ENCODE measurements around the gene EGFR.

Gene EGFR

DNA sequence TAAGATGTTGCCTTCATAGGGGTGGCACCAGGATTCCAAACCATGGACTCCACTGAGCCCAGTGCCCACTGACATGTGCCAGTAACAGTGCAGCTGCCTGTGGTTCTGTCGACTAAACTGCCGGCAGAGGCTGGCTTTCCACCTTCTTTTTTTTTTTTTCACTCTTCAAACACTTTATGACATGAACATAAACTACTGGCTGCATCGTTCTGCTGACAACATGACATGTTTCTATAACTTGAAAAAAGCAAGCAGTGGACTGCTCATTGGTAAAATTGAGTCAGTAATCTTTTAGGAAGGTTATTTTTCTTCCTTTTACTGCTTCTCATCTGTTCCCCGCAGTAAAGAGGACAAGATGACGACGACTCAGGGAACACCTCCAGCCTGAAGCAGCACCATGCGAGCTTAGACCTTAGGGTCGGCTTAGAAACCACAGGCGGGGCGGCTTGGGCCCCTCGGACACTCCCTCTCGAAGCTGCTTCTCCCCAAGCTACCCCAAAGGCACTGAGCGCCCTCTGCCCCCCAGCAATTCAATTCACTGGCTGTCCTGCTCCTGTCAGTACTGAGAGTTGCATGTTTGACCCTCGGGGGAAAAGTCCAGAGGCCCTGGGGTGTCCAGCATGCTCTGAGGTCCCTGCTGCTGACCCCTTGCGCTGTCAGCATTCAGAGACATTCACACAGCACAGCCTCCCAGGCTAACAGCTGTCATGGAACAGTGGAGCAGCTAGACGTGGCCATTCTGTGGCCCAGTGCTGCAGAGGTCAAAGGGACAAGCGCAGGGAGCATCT is 112.5 kb downstream of the EGFR start:
- H3K4me3 ChIP-seq (ENCODE audit: low read length), result no peak overlapping the region

DNA sequence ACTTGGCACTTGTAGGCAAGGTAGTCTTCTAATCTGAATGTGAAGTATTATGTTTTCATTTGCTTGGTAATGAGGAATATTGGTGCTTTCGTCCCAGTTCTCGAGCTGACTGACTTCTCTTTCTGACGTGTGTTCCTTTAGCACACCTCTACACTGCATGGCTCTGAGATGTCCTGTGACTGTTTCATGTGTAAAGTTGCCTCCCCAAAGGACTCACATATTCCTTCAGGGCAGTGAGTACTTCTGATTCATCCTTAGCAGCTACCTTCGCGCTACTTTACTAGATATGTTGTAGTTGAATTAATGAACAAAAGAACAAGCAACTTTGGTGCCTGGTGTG is 113.7 kb downstream of the EGFR start:
- Histone ChIP-seq H3K27me3 (ENCODE audit: control insufficient read depth, insufficient read depth, low read length) (no peaks in the 10 kb centered on the region), H3K9ac (ENCODE audit: low read length) (no peak overlapping the region), H3K9me3 (ENCODE audit: control insufficient read depth, low read length) (no peaks in the 10 kb centered on the region), H3K36me3 (ENCODE audit: control insufficient read depth, insufficient read depth, low read length) (no peaks in the 10 kb centered on the region), H3K4me1 (ENCODE audit: control insufficient read depth, insufficient read depth, low read length) (peaks cover 33% of the 10 kb centered on the region), H3K4me3 (ENCODE audit: low read length) (no peak overlapping the region)

More for the DNA sequence above, 112.5 kb downstream of the EGFR start:
- peaks cover 42% of the 10 kb centered on the region for H3K4me1 ChIP-seq (ENCODE audit: control insufficient read depth, insufficient read depth, low read length)
- peak overlapping the region; percentile 11 for H3K9ac ChIP-seq (ENCODE audit: low read length)
- no peaks in the 10 kb centered on the region for H3K9me3 ChIP-seq (ENCODE audit: control insufficient read depth, low read length)
- no peaks in the 10 kb centered on the region for H3K36me3 ChIP-seq (ENCODE audit: control insufficient read depth, insufficient read depth, low read length)
- H3K27me3 ChIP-seq (ENCODE audit: control insufficient read depth, insufficient read depth, low read length), result no peaks in the 10 kb centered on the region

DNA sequence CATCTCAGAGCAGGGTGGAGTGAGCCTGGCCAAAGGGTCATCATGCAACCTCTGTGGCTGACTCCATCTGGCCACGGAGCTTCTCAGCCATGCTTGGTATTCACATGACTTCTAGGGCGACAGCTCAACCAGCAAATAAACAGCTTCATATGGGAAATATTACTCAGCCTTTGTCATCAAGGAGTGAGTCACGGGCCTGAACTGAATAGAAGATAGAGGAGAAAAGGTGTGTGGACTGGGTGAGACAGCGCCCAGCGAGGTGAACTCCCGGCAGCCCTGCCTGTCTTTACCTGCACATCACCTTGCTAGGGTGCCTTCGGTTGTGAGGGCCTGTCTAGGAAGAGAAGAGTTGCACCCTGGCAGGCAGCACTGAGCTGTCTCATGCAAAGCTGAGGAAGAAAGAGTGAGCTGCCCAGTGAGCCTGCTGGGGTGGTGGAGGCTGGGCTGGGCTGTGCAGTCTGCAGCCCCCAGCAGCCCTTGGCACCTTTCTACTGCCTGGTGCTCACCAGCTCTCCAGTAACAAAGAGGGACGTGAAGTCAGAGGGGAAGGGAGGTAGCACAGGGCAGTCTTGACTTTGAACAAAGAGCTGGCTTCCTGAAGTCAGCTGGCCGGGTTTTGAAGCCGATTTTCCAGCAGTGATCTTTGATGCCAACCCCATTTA is 114.2 kb downstream of the EGFR start:
- Histone ChIP-seq H3K9ac (ENCODE audit: low read length) (no peak overlapping the region), H3K36me3 (ENCODE audit: control insufficient read depth, insufficient read depth, low read length) (no peaks in the 10 kb centered on the region), H3K4me3 (ENCODE audit: low read length) (no peak overlapping the region), H3K4me1 (ENCODE audit: control insufficient read depth, insufficient read depth, low read length) (peaks cover 28% of the 10 kb centered on the region), H3K27me3 (ENCODE audit: control insufficient read depth, insufficient read depth, low read length) (no peaks in the 10 kb centered on the region), H3K9me3 (ENCODE audit: control insufficient read depth, low read length) (no peaks in the 10 kb centered on the region)

- no peak overlapping the region for H3K9ac ChIP-seq (ENCODE audit: low read length)
- H3K27me3 ChIP-seq (ENCODE audit: control insufficient read depth, insufficient read depth, low read length), result no peaks in the 10 kb centered on the region
- peaks cover 26% of the 10 kb centered on the region for H3K4me1 ChIP-seq (ENCODE audit: control insufficient read depth, insufficient read depth, low read length)
- H3K9me3 ChIP-seq (ENCODE audit: control insufficient read depth, low read length), result no peaks in the 10 kb centered on the region
- H3K36me3 ChIP-seq (ENCODE audit: control insufficient read depth, insufficient read depth, low read length), result no peaks in the 10 kb centered on the region
- no peak overlapping the region for H3K4me3 ChIP-seq (ENCODE audit: low read length)
These were observed 115.0 kb downstream of the EGFR start for GRCh38 chr7:55133630-55134358.

- no peak overlapping the region for H3K4me3 ChIP-seq (ENCODE audit: low read length)
- H3K36me3 ChIP-seq (ENCODE audit: control insufficient read depth, insufficient read depth, low read length), result no peaks in the 10 kb centered on the region
- peaks cover 21% of the 10 kb centered on the region for H3K4me1 ChIP-seq (ENCODE audit: control insufficient read depth, insufficient read depth, low read length)
- H3K9me3 ChIP-seq (ENCODE audit: control insufficient read depth, low read length), result no peaks in the 10 kb centered on the region
- no peaks in the 10 kb centered on the region for H3K27me3 ChIP-seq (ENCODE audit: control insufficient read depth, insufficient read depth, low read length)
- H3K9ac ChIP-seq (ENCODE audit: low read length), result no peak overlapping the region
These were observed 115.5 kb downstream of the EGFR start for GRCh38 chr7:55134359-55134725.

GRCh38 chr7:55134786-55135185 is 116.0 kb downstream of the EGFR start:
- H3K36me3 ChIP-seq (ENCODE audit: control insufficient read depth, insufficient read depth, low read length), result no peaks in the 10 kb centered on the region

GRCh38 chr7:55135462-55135861 is 116.6 kb downstream of the EGFR start:
- H3K4me3 ChIP-seq (ENCODE audit: low read length), result no peak overlapping the region
- no peaks in the 10 kb centered on the region for H3K36me3 ChIP-seq (ENCODE audit: control insufficient read depth, insufficient read depth, low read length)
- H3K27me3 ChIP-seq (ENCODE audit: control insufficient read depth, insufficient read depth, low read length), result no peaks in the 10 kb centered on the region
- no peaks in the 10 kb centered on the region for H3K9me3 ChIP-seq (ENCODE audit: control insufficient read depth, low read length)
- H3K4me1 ChIP-seq (ENCODE audit: control insufficient read depth, insufficient read depth, low read length), result peaks cover 19% of the 10 kb centered on the region
- H3K9ac ChIP-seq (ENCODE audit: low read length), result no peak overlapping the region

More at GRCh38 chr7:55134786-55135185, 116.0 kb downstream of the EGFR start:
- no peaks in the 10 kb centered on the region for H3K9me3 ChIP-seq (ENCODE audit: control insufficient read depth, low read length)
- no peaks in the 10 kb centered on the region for H3K27me3 ChIP-seq (ENCODE audit: control insufficient read depth, insufficient read depth, low read length)
- H3K4me1 ChIP-seq (ENCODE audit: control insufficient read depth, insufficient read depth, low read length), result peaks cover 19% of the 10 kb centered on the region
- no peak overlapping the region for H3K9ac ChIP-seq (ENCODE audit: low read length)
- H3K4me3 ChIP-seq (ENCODE audit: low read length), result no peak overlapping the region

GRCh38 chr7:55138663-55139062 is 119.8 kb downstream of the EGFR start:
- no peaks in the 10 kb centered on the region for H3K9me3 ChIP-seq (ENCODE audit: control insufficient read depth, low read length)
- no peak overlapping the region for H3K9ac ChIP-seq (ENCODE audit: low read length)
- H3K4me3 ChIP-seq (ENCODE audit: low read length), result no peak overlapping the region
- H3K4me1 ChIP-seq (ENCODE audit: control insufficient read depth, insufficient read depth, low read length), result peaks cover 5% of the 10 kb centered on the region
- no peaks in the 10 kb centered on the region for H3K36me3 ChIP-seq (ENCODE audit: control insufficient read depth, insufficient read depth, low read length)
- no peaks in the 10 kb centered on the region for H3K27me3 ChIP-seq (ENCODE audit: control insufficient read depth, insufficient read depth, low read length)

DNA sequence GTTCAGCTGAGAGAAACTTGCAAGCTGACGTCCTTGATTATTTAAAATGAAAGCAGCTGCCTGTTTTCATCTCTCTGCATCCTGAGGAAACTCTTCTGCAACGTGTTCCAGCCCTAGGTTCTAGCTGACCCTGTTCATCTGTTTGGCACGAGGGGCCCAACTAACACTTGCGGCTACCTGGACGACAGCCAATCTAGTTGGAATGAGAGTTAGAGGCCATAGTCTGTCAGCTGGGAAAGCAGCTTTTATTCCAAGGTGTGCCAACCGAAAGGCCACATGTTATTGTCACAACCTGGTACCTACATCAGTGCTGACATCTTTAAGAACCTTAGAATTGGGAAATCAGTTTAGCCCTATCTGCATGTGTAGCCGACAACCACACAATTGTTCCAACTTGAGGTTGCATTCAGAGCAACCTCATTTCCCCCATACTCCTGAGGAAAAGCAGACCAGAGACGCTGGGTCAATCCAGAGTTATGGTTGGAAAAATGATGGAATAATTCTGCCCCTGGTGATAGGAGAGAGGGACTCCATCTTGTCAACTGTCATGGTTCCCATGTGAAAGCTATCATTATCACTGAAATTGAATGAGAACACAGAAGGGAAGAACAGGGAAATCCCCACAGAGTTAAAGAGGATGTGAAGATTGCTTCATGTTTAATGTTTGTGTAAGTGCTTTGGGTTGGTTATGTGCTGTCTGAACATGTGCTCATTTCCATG is 121.6 kb downstream of the EGFR start:
- Histone ChIP-seq H3K27me3 (ENCODE audit: control insufficient read depth, insufficient read depth, low read length) (no peaks in the 10 kb centered on the region), H3K4me3 (ENCODE audit: low read length) (no peak overlapping the region), H3K4me1 (ENCODE audit: control insufficient read depth, insufficient read depth, low read length) (no peaks in the 10 kb centered on the region), H3K9ac (ENCODE audit: low read length) (no peak overlapping the region), H3K9me3 (ENCODE audit: control insufficient read depth, low read length) (no peaks in the 10 kb centered on the region), H3K36me3 (ENCODE audit: control insufficient read depth, insufficient read depth, low read length) (no peaks in the 10 kb centered on the region)

GRCh38 chr7:55140941-55141278 is 122.1 kb downstream of the EGFR start:
- H3K36me3 ChIP-seq (ENCODE audit: control insufficient read depth, insufficient read depth, low read length), result no peaks in the 10 kb centered on the region
- H3K9me3 ChIP-seq (ENCODE audit: control insufficient read depth, low read length), result no peaks in the 10 kb centered on the region
- H3K4me1 ChIP-seq (ENCODE audit: control insufficient read depth, insufficient read depth, low read length), result no peaks in the 10 kb centered on the region
- H3K9ac ChIP-seq (ENCODE audit: low read length), result no peak overlapping the region
- H3K27me3 ChIP-seq (ENCODE audit: control insufficient read depth, insufficient read depth, low read length), result no peaks in the 10 kb centered on the region
- H3K4me3 ChIP-seq (ENCODE audit: low read length), result no peak overlapping the region

DNA sequence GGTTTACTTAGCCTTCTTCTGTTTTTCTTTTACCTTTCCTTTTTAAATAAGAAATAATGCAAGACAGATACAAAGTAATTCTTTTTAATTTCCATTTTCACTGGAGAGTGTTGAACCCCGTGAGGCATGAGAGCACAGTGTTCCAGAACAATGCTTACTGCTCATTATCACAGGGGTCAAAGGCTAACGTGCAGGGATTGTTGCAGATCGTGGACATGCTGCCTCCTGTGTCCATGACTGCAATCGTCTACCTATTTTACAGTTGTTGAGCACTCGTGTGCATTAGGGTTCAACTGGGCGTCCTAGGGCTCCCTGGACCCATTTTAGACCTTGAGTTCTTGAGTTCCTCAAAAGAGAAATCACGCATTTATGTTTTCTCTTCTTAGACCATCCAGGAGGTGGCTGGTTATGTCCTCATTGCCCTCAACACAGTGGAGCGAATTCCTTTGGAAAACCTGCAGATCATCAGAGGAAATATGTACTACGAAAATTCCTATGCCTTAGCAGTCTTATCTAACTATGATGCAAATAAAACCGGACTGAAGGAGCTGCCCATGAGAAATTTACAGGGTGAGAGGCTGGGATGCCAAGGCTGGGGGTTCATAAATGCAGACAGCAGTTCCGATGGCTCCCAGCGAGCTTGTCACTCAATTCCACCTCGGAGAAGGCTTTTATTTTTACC is 124.2 kb downstream of the EGFR start:
- Histone ChIP-seq H3K27me3 (ENCODE audit: control insufficient read depth, insufficient read depth, low read length) (no peaks in the 10 kb centered on the region), H3K4me3 (ENCODE audit: low read length) (no peak overlapping the region), H3K4me1 (ENCODE audit: control insufficient read depth, insufficient read depth, low read length) (no peaks in the 10 kb centered on the region), H3K9ac (ENCODE audit: low read length) (no peak overlapping the region), H3K9me3 (ENCODE audit: control insufficient read depth, low read length) (no peaks in the 10 kb centered on the region), H3K36me3 (ENCODE audit: control insufficient read depth, insufficient read depth, low read length) (peaks cover 5% of the 10 kb centered on the region)

All from mucosa of stomach (tissue), 1 donor.